NCI-H526 treated with DMSO at 0.1 percent for 48 hours (cell line): ENCODE results near the gene SRD5A3.
A peak's percentile ranks its signal among the peaks of the same experiment; 100 is the strongest.

Experiments
- DNase-seq: peaks from one replicate; lab custom pipeline; 2025; lab: John Stamatoyannopoulos, UW

SRD5A3 gene

GRCh38 chr4:55378617-55379467 is 32.8 kb downstream of the SRD5A3 start:
- DNase-seq = no peak

GRCh38 chr4:55380576-55380975 is 34.5 kb downstream of the SRD5A3 start:
- DNase-seq = no peak

- no peak for DNase-seq
Measured at GRCh38 chr4:55381502-55381901, 35.5 kb downstream of the SRD5A3 start.

- no peak for DNase-seq
Measured at GRCh38 chr4:55382488-55383003, 36.5 kb downstream of the SRD5A3 start.

- no peak for DNase-seq
Measured at GRCh38 chr4:55385201-55385649, 39.2 kb downstream of the SRD5A3 start.

GRCh38 chr4:55386073-55386472 is 40.0 kb downstream of the SRD5A3 start:
- DNase-seq = peak; percentile 17

GRCh38 chr4:55386840-55387239 is 40.8 kb downstream of the SRD5A3 start:
- DNase-seq = no peak

- DNase-seq = no peak
Measured at GRCh38 chr4:55393461-55394320, 47.6 kb downstream of the SRD5A3 start.

GRCh38 chr4:55395218-55395528 is 49.1 kb downstream of the SRD5A3 start:
- DNase-seq = no peak

- DNase-seq = peak; percentile 88
Measured at GRCh38 chr4:55395529-55396307, 49.7 kb downstream of the SRD5A3 start, which contains the start of gene TMEM165. Gene TMEM165 (plus strand): TSS chr4:55395957. CDS start chr4:55396190, 233 bp downstream.

- peak; percentile 36 for DNase-seq
Measured at GRCh38 chr4:55396308-55397125, 50.5 kb downstream of the SRD5A3 start.

- DNase-seq = peak; percentile 36
Measured at GRCh38 chr4:55397126-55397436, 51.0 kb downstream of the SRD5A3 start.

GRCh38 chr4:55397520-55398321 is 51.7 kb downstream of the SRD5A3 start:
- DNase-seq = no peak

- no peak for DNase-seq
Measured at GRCh38 chr4:55398461-55398860, 52.4 kb downstream of the SRD5A3 start.

- no peak for DNase-seq
Measured at GRCh38 chr4:55398966-55399365, 52.9 kb downstream of the SRD5A3 start.

- no peak for DNase-seq
Measured at GRCh38 chr4:55399581-55399980, 53.5 kb downstream of the SRD5A3 start.

- DNase-seq = no peak
Measured at GRCh38 chr4:55405073-55405472, 59.0 kb downstream of the SRD5A3 start.

GRCh38 chr4:55406545-55406944 is 60.5 kb downstream of the SRD5A3 start:
- no peak for DNase-seq

- no peak for DNase-seq
Measured at GRCh38 chr4:55407119-55407518, 61.1 kb downstream of the SRD5A3 start.

- no peak for DNase-seq
Measured at GRCh38 chr4:55407764-55408163, 61.7 kb downstream of the SRD5A3 start.
